Esophagus squamous epithelium (tissue), 5 donors: ENCODE data around the gene LYSET. TPM values are rescaled to one million over a fixed set of nuclear protein-coding genes. Genes with fewer than 3 reads are reported as not detected.
"Not testable (repeated sequence)": the region's sequence is repeated elsewhere in the genome, so short reads cannot be mapped to it uniquely, and the experiment has no call there.

ENCODE experiments used
- DNase-seq: peaks from one replicate; lab custom pipeline; 2025; lab: John Stamatoyannopoulos, UW
- H3K27ac ChIP-seq, 4 donors: fragments of 200-600 bp; sonication (generic); one replicate each; pipeline ENCODE4 v1.5.1; 2016 to 2019; ENCODE audit warnings: mild to moderate bottlenecking in 1 of 4
- H3K27me3 ChIP-seq, 4 donors: fragments of 200-600 bp; sonication (generic); 1 replicate in 3 of 4; 2 replicates in 1 of 4; pipeline versions ENCODE4 v1.5.1 to v1.6.0; 2017 to 2021; ENCODE audit warnings: antibody characterized with exemption in 1 of 4
- H3K36me3 ChIP-seq, 3 donors: fragments of 200-600 bp; sonication (generic); one replicate each; pipeline ENCODE4 v1.5.1; 2016 to 2019
- H3K4me1 ChIP-seq, 3 donors: fragments of 200-600 bp; sonication (generic); one replicate each; pipeline ENCODE4 v1.5.1; 2017 to 2019
- H3K4me3 ChIP-seq, 4 donors: fragments of 200-600 bp; sonication (generic); 1 replicate in 3 of 4; 2 replicates in 1 of 4; pipeline ENCODE4 v1.5.1; 2016 to 2019; ENCODE audit warnings: mild to moderate bottlenecking in 2 of 4, moderate library complexity in 1 of 4
- H3K9me3 ChIP-seq, 3 donors: fragments of 200-600 bp; sonication (generic); one replicate each; pipeline ENCODE4 v1.5.1; 2016 to 2019
- POLR2A ChIP-seq, 4 donors: fragments of 450-650 bp; IDR thresholded peaks; one replicate each; pipeline ENCODE4 v1.6.1; 2017; ENCODE audit warnings: antibody characterized with exemption in 4 of 4, mild to moderate bottlenecking in 4 of 4, moderate library complexity in 3 of 4
- WGBS, 2 donors: methylation state at CpG; one replicate each; pipeline ENCODE4 v1.1.5; 2018; 5-methylcytosine and 5-hydroxymethylcytosine counted together
- intact Hi-C: fragments of 100-400 bp; cut with DNase I; formaldehyde crosslinking; loops from one replicate; pipeline ENCODE4 v1.15.0; 2022
- total RNA-seq, 4 donors: library from RNA; depleted of rRNA; stranded (reverse); fragments of >200 nt; gene quantifications; one replicate each; pipeline ENCODE4 v1.1.0, GENCODE V29; 2016
- TF ChIP-seq, protein P1 (sequence below), 6 experiments: fragments of 450-650 bp in 4 of 6; fragments of 200-600 bp in 2 of 6; sonication (generic) in 2 of 6; IDR thresholded peaks; one replicate each; pipeline ENCODE4 v1.5.1; 2016 to 2019; ENCODE audit warnings: antibody characterized with exemption in 6 of 6, mild to moderate bottlenecking in 4 of 6, moderate library complexity in 4 of 6
- donor health status: DM: yes; HTN: yes; CAD: no.

Gene LYSET
- 1 to 10 TPM; 1.4 to 6.5 (median 4.7) TPM for total RNA-seq

DNA sequence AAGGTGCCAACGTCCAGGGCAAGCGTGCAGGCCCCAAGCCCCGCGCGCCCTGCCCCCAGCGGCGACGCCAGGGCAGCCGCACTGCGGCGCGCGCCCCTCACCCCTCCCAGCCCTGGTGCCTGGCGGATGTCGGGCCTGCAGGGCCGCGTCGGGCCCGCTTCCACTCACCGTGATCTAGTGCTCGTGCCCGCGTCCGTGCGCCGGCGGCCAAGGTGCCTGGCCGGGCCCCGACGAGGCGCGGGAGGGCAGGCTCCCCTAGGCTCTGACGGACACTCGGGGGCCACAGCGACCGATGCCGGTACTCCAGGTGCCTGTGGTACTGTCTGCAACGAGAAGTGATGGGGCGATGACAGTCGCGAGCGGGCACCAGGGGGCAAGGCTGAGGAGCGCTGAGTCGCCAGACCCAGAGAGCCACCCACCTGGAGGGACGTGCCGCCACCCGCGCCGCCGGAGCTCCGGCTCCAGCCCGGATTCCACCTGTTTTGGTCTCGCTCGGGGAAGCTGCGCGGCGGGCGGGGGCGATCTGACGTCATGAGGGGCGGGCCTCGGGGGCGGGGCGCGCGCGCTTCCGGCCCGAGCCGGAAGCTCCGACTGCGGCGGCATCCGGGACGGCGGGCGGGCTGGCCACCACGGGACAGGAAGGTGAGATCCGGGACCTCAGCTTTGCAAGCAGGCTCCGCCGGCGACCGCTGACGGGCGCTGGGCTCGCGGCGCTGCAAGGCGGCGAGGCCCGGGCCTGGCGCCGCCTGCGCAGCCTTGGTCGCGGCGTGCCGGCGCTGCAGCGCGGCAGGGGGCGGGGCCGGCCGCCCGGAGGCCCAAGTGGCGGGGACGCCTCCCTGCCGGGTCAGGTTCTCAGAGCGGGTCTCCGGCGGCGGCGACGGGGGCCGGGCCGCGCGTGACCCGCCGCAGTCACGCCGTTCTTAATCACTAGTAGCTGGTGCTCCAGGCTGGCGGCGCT is at the start of gene LYSET, which contains the start of gene MOAP1:
Gene LYSET, plus strand, starts transcription at position 927 of the 958 bp plus-strand sequence. CDS start 89 bp downstream, outside the sequence.
Gene MOAP1, minus strand, starts transcription at position 507 of the 958 bp plus-strand sequence. CDS start 655 bp downstream, outside the sequence.
- Histone ChIP-seq H3K9me3 (no peaks in the 10 kb centered on the region), H3K27ac (peak within 1 kb of the TSS; percentile 92 to 97 (median 92)), H3K4me1 (peaks cover 7 to 43% (median 16%) of the 10 kb centered on the region in 3 donors), H3K36me3 (peaks cover 0 to 31% (median 0%) of the 10 kb centered on the region in 3 donors), H3K4me3 (peak within 1 kb of the TSS; percentile 65 to 94 (median 76)), H3K27me3 (no peaks in the 10 kb centered on the region)
- peak in 3 of 4 donors; percentile 40 to 88 (median 75) for TF ChIP-seq POLR2A (IDR thresholded peaks at IDR 0.05)
- TF ChIP-seq, protein P1, sequence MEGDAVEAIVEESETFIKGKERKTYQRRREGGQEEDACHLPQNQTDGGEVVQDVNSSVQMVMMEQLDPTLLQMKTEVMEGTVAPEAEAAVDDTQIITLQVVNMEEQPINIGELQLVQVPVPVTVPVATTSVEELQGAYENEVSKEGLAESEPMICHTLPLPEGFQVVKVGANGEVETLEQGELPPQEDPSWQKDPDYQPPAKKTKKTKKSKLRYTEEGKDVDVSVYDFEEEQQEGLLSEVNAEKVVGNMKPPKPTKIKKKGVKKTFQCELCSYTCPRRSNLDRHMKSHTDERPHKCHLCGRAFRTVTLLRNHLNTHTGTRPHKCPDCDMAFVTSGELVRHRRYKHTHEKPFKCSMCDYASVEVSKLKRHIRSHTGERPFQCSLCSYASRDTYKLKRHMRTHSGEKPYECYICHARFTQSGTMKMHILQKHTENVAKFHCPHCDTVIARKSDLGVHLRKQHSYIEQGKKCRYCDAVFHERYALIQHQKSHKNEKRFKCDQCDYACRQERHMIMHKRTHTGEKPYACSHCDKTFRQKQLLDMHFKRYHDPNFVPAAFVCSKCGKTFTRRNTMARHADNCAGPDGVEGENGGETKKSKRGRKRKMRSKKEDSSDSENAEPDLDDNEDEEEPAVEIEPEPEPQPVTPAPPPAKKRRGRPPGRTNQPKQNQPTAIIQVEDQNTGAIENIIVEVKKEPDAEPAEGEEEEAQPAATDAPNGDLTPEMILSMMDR (IDR thresholded peaks at IDR 0.05): peak in 4 of 6 experiments; percentile 18 to 47 (median 32)
- intact Hi-C loops: no loop called here
- peak; percentile 64 for DNase-seq
- 0% methylated on average over 4 of the region's 124 CpGs; no CpG with 5 or more reads in 1 of the 2 donors for WGBS, 2 donors

GRCh38 chr14:93135399-93135798 is 49.7 kb upstream of the LYSET start:
- Histone ChIP-seq H3K4me3 (no peak overlapping the region), H3K27ac (no peak overlapping the region), H3K9me3 (no peaks in the 10 kb centered on the region), H3K4me1 (peaks cover 0 to 24% (median 8%) of the 10 kb centered on the region in 3 donors), H3K36me3 (no peaks in the 10 kb centered on the region), H3K27me3 (no peaks in the 10 kb centered on the region)
- no peak for TF ChIP-seq POLR2A (IDR thresholded peaks at IDR 0.05)
- TF ChIP-seq, protein P1 (IDR thresholded peaks at IDR 0.05): no peak
- intact Hi-C loops: no loop called here
- DNase-seq: no peak
- 72 to 78% methylated on average over 4 to 5 of the region's 5 CpGs for WGBS, 2 donors

DNA sequence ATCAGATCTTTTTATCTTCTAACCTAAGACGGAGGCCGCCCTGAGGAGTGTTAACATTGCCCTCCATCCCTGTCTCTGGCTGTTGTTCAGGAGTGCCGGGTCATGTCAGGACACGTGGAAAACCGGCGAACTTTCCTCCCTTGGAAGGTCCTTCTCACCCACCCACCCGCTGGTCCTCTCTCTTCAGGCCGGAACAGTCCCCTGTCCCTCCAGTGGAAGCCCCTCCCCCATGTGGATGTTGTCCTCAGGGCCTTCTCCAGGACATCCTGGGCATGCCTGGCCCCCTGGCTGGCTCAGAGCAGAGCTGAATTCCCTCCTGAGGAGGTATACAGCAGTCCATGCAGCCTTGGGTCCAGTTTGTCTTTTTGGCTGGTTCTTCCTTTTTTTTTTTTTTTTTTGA is 49.1 kb upstream of the LYSET start:
- Histone ChIP-seq H3K27me3 (no peaks in the 10 kb centered on the region), H3K4me1 (peaks cover 0 to 24% (median 8%) of the 10 kb centered on the region in 3 donors), H3K36me3 (no peaks in the 10 kb centered on the region), H3K9me3 (no peaks in the 10 kb centered on the region), H3K27ac (no peak overlapping the region), H3K4me3 (no peak overlapping the region)
- intact Hi-C loops: no loop called here
- TF ChIP-seq, protein P1 (IDR thresholded peaks at IDR 0.05): no peak
- TF ChIP-seq POLR2A (IDR thresholded peaks at IDR 0.05): no peak
- no peak for DNase-seq
- 25 to 34% methylated on average over 8 of the region's 8 CpGs for WGBS, 2 donors

GRCh38 chr14:93136508-93136907 is 48.6 kb upstream of the LYSET start:
- H3K27ac ChIP-seq, intact Hi-C loops, DNase-seq, H3K4me3 ChIP-seq, H3K9me3 ChIP-seq, H3K36me3 ChIP-seq, H3K27me3 ChIP-seq: not testable (repeated sequence)
- peaks cover 0 to 24% (median 8%) of the 10 kb centered on the region in 3 donors for H3K4me1 ChIP-seq
- 77 to 92% methylated on average over 5 to 13 of the region's 13 CpGs for WGBS, 2 donors

DNA sequence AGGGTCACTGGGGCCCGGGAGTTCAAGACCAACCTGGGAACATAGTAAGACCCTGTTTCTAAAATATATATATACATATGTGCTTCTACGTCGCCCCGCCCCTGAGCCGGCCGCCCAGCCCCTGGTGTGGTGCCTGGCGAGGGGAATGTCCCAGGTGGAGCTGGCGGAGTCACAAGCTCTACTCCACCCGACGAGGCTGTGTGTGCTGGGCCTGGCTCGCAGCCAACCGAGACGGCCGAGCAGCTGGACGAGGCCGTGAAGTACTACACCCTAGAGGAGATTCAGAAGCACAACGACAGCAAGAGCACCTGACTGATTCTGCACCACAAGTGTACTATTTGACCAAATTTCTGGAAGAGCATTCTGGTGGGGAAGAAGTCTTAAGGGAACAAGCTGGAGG is 47.3 kb upstream of the LYSET start:
- 31 to 47% methylated on average over 5 to 11 of the region's 17 CpGs for WGBS, 2 donors
- Histone ChIP-seq H3K9me3 (no peaks in the 10 kb centered on the region), H3K27me3 (no peaks in the 10 kb centered on the region), H3K4me1 (peaks cover 0 to 20% (median 8%) of the 10 kb centered on the region in 3 donors), H3K4me3 (no peak overlapping the region), H3K27ac (no peak overlapping the region), H3K36me3 (no peaks in the 10 kb centered on the region)
- TF ChIP-seq, protein P1 (IDR thresholded peaks at IDR 0.05): no peak
- TF ChIP-seq POLR2A (IDR thresholded peaks at IDR 0.05): no peak
- intact Hi-C loops: no loop called here
- no peak for DNase-seq
